Left renal pelvis (tissue), 4 donors: ENCODE results near the gene ZDHHC14. TPM values are rescaled to one million over a fixed set of nuclear protein-coding genes. Genes with fewer than 3 reads are reported as not detected.
"Not testable (repeated sequence)": the region's sequence is repeated elsewhere in the genome, so short reads cannot be mapped to it uniquely, and the experiment has no call there.

Experiments used
- DNase-seq, 4 donors: peaks; one replicate each; pipeline ENCODE4 v3.0.0-alpha.2; 2013; ENCODE audit warnings: low read depth in 4 of 4, low spot score in 3 of 4
- polyA plus RNA-seq, 4 donors: library from polyadenylated mRNA; unstranded; fragments of 120-200 nt; gene quantifications; one replicate each; pipeline ENCODE4 v1.2.1, GENCODE V29; 2013; ENCODE audit not compliant: insufficient read length in 4 of 4

Gene ZDHHC14
- 10 to 100 TPM; 14.3 to 25.1 (median 21.5) TPM for polyA plus RNA-seq

DNA sequence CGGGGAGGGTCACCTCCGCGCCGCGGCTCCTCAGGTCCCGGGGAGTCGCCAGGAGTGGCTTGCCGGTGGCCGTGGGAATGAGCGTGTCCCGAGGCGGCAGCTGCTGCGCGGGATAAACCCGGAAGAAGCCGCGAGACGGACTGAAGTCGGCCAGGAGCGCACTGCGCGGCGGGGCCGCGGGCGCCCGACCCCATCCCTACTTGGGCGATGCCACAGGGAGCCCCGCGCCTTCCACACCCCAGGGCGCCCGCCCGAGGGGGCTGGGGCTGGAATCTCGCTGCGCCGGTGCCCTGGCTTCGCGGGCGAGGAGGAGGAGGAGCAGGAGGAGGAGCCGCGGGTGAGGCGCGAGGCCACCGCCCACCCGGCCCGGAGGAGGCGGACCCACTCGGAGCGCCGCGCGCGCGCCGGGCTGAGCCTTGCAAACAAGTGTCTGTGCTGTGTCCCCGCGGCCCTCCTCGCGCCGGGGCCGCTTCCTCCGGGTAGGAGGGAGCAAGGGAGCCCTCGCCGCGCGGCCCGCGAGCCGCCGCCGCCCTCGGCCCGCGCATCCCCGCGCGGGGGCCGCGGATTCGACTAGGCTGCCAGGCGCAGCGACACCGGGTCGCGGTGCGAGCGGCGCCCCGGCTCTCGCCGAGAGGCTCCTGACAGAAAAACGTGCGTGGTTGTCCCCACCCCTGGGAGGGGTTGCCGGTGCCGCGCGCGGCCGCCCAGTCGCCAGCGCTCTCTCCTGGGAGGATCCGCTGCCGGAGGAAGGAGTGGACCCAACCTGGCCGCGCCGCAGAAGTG lies at the start of gene ZDHHC14:
Gene ZDHHC14, plus strand, starts transcription at position 412 of the 783 bp plus-strand sequence.
- peak; percentile 54 to 73 (median 66) for DNase-seq

DNA sequence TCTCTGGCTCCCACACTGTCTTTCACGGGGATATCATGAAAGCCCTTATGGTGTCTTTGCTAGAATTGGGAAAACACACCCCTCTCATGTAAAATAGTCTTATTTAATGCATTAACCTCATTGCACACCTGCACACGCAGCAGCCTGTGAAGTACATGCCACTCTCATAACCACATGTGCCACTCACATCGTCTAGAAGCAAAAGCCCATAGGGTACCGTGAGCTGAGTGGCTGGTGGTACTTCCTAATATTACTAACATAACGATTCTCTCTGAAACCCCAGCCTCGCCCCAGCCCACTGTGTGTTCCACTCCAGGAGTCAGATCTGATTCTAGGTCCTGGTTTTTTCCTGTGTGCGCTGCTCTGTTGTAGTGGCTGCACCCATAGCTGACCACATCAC lies 48.2 kb upstream of the ZDHHC14 start:
- no peak for DNase-seq

DNA sequence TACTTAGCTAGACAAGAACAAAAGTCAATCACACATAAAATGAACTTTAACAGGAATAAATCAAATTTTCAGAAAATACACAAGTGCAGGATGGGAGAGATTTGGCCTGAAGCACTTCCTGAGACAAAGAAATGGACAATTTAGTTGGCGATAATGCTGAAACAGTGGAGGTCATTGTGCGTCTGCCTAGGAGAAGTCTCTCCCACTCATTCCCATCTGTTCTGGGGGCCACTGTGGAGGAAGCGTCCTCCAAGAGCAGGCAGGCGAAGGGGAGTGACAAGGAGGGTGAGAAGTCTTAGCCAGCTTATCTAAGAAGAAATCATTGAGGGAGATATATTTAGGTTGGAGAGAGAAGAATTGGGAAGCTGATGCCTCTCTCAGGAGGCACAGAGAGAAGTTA lies 47.5 kb upstream of the ZDHHC14 start:
- DNase-seq, result no peak

DNA sequence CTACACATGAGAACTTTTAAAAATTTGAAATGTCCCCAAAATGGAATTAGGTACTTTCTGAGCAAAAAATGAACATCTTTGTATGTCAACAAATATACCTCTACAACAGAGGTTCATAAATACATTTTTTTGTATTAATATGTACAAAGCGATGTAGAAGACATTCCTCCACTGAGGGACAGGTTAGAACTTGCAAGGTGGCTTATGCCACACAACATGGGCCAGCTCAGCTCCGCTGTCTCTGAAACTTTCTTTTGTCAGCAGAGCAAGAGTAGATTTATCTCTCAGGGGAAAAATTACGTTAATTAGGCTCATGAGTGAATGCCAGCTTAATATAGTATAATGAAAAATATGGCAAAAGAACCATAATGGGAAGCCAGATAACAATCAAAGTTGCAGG lies 47.0 kb upstream of the ZDHHC14 start:
- no peak for DNase-seq

DNA sequence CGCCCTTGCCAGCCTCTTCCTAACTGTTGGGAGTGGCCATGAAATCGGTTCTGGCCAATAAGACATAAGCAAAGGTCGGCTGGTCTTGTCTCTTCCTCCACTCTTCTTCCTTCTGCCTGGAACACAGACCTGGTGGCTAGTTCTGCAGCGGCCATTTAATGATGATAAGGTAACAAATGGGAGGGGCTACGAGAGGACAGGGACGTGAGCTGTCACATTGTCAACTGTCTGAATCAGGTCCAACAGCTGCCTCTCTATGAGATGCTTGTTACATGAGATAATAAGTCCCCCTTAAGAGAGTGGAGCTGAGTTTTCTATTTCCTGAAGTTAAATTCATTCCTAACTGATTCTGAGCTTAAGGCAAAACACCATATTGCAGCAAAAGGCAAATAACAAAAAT lies 45.2 kb upstream of the ZDHHC14 start:
- DNase-seq, result no peak

DNA sequence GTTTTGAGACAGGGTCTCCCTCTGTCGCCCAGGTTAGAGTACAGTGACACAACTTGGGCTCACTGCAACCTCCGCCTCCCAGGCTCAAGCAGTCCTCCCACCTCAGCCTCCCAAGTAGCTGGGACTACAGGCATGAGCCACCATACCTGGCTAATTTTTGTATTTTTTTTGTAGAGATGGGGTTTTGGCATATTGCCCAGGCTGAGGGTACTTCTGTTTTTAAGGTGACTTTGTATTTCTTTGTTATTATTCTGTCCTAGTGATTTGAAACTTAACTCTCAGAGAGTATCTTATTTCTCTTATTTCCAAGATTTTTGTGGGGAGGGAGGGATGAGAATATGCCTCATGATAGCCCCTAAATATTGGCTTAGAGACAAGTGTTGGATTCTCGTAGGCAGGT lies 43.7 kb upstream of the ZDHHC14 start:
- DNase-seq, result not testable (repeated sequence)

DNA sequence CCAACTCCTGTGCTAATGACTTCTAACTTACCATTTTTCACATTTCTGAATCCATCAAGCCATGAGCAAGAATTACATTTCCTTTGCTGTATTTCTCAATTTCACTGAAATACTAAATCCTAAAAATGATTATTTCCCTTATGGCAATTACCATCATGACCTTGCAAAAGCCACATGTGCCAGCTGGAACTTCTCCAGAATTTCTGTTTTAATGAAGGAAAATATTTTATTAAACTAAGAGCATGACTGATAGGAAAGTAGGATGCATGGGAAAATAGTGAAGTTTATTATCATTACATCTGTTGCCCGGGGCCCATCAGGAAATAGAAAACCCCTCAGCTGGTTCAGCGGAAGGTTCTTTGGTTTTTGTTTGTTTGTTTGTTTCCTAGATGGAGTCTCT lies 43.2 kb upstream of the ZDHHC14 start:
- DNase-seq, result no peak

DNA sequence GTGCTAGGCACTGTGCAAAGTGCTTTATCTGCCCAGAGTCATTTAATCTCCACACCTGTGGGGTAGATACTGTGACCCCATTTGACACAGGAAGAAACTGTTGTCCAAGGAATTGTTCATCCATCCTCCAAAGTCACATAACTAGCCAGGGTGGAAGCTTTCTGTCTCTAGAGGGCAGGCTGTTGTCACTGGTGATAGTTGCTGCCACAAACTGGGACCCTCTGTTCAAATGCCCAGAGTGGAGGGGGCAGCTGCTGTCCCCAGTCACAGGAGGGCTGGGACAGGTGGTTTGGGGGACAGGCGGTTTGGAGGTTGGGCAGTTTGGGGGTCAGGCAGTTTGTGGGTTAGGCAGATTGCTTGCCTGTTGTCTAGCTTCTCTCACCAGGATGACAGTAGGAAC lies 41.6 kb upstream of the ZDHHC14 start:
- DNase-seq, result no peak

DNA sequence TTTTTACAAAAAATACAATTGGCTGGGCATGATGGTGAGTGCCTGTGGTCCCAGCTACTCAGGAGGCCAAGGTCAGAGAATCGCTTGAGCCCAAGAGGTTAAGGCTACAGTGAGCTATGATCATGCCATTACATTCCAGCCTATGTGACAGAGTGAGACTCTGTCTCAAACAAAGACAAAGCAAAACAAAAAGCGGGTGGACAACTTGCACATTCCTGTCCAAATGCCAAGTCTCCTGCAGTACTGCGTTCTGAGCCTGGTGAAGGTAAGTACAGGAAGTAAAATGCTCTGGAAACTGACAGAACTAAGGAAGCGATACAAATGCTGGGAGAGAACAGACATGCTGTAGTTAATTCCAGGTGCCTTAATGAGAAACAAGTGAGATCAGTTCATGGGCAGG lies 37.3 kb upstream of the ZDHHC14 start:
- DNase-seq, result no peak

DNA sequence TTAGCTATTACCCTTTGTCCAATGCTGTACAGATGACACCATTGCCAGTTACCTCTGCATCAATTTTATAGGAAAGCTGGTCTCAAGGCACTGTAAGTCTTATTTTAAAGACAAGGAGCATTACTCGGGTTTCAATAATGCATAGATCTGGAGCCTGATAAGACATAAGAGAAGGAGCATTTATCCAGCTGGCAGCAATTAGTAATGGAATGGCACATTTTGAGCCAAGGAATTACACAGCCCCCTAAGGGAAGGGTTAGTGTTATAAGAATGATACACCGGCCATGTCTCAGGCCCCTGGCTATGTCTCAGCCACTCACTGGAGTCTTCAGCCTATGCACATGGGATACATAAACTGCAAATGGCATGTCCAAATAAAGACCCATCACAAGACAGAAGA lies 34.6 kb upstream of the ZDHHC14 start:
- no peak for DNase-seq

DNA sequence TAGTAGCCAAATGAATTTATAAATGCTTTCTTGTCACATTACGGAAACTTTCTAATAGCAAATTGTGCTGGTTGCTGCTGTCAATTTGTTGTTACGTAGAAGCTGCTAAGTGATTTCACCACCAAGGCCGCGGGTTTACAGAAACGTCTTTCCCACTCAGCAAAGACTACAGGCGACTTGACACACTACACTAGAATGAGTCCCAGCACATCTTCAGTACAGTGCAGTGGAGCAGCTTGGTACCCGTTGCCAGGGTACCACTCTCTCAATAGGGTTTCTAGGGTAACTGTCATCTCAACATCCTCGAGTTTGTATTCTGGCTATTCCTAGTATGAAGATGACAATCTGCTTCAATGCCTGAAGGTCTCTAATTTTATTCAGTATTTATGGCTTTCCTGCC lies 22.7 kb upstream of the ZDHHC14 start:
- DNase-seq, result no peak

DNA sequence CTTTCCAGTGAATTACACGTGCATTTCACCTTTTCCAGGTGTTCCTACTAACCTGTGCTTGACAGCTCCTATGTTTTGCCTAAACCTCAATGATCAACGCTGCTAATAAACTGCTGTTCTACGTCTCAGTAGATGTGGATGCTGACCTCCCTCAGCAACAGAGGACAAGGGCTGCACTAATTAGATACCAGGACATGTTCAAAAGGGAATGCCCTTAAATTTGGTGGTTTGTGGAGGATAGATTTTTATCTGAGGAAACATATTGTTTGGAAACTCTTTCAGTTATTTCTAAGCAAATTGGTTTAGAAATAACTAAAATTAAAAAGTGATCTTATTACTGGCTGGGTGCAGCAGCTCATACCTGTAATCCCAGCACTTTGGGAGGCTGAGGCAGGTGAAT lies 19.1 kb upstream of the ZDHHC14 start:
- no peak for DNase-seq

DNA sequence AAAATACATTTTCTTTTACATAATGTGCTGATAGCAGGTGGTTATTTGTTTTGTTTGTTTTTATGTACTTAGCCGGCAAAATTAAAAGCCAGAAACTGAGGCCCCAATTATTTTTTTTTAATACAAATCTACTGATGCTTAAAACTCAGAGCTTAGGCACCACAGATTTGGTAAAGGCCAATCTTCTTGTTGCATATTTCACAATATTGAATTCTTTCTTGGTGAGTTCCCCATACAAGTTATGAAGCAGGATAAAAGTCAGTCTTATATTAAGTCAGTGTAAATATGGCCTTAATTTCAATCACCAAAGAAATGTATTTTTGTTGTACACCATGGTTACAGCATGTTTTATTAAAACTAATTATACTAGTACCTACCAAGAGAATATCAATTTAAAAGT lies 16.3 kb upstream of the ZDHHC14 start:
- no peak for DNase-seq

DNA sequence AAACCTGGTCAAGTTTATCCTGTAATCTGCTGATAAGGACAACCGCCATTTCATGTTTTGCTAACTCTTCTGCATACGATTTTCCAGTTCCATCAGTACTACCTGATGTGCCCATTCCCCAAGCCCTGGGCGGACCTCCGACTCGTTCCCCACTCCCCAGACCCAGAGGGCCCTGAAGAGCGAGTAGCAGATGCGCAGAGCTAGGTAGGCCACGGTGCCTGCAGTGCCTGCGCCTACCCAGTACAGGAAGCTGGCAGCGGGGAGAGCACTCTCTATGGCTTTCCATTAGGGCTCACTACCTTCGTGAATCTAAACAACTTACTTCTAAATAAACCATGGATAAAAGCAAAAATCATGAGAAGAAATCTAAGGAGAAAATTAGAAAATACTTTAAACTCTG lies 14.3 kb upstream of the ZDHHC14 start:
- DNase-seq, result no peak

DNA sequence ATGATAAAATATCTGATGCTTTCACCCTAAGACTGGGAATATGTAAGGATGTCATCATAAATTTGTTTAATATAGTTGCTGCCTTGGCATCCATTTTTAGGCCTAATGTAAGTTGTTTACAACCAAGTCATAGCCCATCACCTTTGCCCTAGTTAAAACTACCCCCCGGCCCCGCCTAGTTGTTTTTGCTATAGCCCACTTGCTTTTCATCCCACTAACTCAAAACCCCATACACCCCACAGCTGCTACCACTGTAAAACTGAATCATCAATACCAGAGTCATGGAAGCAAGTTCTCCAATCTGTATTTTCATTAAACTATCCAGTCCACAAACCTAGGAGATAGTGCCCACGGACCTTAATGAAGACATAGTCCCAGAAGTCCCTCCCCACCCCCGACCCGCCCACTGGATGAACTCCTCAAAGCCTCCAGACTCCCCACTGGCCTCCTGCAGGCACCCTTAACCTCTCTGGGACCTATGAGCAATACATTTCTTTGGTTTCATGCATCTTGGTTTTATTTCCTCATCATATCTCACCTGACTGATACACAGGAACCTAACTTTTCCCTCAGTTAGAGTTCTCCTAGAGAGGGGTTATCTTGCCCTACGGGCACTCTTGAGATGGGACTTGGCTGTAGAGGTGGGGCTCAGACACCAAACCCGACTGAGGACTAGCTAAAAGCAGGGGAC lies 12.5 kb upstream of the ZDHHC14 start:
- no peak for DNase-seq

DNA sequence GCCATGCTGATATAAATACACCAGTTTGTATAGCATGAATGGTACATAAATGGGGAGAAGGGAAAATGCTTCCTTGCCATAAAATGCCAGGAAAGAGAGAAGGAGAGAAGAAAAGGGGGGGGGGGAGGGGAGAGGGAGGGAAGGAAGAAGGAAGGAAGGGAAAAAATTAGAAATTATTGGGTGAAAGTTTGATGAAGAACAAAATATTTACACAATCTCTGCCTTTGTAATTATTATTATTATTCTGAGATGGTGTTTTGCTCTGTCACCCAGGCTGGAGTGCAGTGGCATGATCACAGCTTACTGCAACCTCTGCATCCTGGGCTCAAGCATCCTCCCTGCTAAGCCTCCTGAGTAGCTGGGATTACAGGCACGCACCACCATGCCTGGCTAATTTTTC lies 10.2 kb upstream of the ZDHHC14 start:
- DNase-seq, result no peak

DNA sequence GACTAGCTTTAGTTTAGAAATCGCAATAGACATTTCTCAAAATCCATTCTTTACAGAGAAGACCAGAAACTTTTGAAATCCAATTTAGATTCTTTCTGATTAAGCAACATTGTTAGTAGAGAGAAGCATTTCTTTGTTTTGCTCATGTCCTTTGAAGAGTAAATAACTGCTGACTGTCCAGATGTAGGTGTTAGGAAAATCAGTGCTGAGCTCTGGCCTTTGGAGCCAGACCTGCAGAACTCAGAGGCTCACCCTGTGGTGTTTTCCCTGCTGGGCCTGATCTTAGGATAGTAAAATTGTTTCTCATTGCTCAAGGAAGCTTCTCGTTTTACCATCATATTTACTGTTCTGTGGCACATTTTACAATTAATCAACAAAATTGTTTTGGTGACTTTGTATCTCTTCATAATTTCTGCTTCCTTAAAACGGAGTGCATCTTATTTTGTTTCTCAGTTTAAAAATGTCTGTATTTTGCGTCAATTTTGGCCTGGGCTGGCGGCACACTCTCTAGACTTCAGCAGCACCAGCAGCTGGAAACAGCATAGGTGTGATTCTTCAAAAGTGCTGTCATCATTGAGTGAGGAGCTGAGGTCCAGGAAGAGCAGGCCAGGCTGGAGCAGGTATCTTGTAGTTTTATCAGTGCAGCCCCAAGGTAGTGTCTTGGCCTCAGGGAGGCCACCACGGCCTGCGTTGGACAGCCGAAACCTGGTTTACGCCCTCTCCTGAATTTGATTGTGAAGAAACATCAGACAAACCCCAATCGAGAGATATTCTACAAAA lies 8.3 kb upstream of the ZDHHC14 start:
- DNase-seq, result no peak

DNA sequence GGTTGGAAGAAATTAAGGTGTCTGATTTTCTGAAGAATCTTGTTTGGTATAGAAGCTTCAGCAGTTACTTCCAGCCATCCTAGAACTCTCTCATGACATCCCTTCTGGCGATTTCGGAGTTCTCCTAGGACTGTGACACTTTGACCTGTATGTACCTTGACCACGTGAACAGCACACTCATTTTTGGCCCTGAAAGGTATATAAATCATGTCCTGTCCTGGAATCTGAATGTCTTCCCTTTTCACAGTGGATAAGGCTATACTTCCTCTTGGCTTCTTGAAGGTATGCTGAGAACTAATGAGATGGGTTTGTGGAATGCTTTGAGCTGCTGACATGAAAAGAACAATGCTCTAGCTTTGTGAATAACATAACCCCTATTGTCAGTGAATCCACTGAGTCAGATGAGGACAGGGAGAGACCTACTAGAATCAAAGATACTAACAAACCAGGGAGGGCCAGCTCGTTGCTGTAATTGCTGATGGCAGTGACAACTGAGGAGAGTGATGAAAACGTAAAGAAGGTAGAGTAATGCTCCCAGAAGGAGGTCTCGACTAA lies 6.0 kb upstream of the ZDHHC14 start:
- no peak for DNase-seq

DNA sequence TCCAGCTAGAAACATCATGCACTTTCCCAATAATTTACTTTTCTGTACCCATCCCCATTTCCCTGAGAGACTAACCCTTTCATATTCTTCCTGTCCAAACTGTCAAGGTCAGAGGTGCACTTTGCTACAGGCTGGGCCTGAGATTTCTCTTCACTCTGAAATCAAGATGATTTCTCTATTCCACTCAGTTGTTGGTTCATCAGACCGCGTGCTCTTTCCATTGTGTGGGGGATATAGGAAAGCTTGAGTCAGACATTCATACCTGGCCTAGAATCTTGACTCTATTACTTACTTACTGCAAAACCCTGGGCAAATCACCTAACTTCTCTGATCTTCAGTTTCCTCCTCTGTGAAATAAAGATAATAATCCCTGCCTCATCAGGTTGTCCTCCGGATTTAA lies 4.7 kb upstream of the ZDHHC14 start:
- DNase-seq, result no peak

DNA sequence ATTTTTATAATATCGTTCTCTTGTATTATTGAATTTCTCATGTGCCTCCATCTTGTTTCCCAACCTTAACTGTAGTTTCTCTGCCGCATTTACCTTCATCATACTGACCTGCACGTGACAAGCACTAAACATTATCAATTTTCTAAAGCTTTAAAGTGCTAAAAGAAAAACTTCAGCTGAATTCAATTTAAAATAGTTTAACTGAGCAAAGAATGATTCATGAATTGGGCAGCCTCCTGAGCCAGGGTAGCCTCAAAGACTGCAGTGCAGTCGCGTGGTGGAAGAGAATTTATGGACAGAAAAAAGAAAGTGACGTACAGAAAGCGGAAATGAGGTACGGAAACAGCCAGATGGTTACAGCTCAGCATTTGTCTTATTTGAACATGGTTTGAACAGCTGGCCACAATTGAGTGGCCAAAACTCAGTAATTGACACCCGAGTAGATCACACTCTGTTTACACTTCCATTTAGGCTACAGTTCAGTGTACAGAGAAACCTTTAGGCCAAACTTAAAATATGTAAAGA lies 4.2 kb upstream of the ZDHHC14 start:
- DNase-seq, result no peak
